ENCODE results near the gene FBP2. TPM values are rescaled to one million over a fixed set of nuclear protein-coding genes. Genes with fewer than 3 reads are reported as not detected.

The FBP2 gene
- total RNA-seq, 4 donors from 2014 or later: not detected

- no peak for ATAC-seq (ENCODE audit: low FRiP score)
- no peak for DNase-seq (ENCODE audit: low spot score)
- TF ChIP-seq, protein P1, sequence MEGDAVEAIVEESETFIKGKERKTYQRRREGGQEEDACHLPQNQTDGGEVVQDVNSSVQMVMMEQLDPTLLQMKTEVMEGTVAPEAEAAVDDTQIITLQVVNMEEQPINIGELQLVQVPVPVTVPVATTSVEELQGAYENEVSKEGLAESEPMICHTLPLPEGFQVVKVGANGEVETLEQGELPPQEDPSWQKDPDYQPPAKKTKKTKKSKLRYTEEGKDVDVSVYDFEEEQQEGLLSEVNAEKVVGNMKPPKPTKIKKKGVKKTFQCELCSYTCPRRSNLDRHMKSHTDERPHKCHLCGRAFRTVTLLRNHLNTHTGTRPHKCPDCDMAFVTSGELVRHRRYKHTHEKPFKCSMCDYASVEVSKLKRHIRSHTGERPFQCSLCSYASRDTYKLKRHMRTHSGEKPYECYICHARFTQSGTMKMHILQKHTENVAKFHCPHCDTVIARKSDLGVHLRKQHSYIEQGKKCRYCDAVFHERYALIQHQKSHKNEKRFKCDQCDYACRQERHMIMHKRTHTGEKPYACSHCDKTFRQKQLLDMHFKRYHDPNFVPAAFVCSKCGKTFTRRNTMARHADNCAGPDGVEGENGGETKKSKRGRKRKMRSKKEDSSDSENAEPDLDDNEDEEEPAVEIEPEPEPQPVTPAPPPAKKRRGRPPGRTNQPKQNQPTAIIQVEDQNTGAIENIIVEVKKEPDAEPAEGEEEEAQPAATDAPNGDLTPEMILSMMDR (IDR thresholded peaks at IDR 0.05): no peak
Measured at GRCh38 chr9:94581728-94582127, 11.9 kb downstream of the FBP2 start.

DNA sequence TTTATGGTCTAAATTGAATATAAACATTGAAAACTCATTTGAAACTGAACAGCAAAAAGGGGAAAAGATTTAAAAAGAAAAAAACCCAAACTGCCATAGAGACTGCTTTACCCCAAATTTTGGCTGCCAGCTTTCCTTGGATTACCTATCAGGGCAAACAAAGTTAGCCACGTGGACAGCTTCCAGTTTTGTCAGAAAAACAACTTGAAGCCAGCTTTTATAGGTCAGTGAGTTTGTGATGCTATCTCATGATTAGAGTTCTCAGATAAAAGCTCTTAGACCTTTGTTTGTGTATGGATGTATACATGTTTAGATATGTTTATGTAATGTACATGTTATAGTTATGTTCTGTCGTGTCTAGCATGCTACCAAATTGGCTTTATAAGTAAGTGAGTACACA lies 16.1 kb downstream of the FBP2 start:
- ATAC-seq (ENCODE audit: low FRiP score) (no peak), DNase-seq (ENCODE audit: low spot score) (no peak)
- TF ChIP-seq, protein P1 (IDR thresholded peaks at IDR 0.05): no peak

DNA sequence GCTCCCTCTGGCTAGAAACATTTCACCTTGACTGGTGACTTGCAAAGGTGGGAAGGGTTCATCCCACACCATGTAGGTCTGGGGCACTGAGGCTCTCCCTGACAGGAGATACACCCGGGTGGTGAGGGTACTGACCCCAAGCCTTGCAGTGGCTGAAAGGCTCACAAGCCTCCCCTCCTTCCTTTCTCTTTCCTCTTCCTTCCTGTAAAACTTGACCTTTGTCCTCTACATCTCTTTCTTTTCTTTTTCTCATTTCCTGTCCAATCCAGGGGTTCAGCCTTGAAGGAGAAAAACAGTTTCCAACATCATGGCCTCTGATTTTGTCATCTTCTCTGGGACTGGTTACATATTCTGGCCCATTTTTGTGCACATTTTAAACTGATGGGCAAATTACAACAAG lies 16.6 kb downstream of the FBP2 start:
- TF ChIP-seq, protein P1 (IDR thresholded peaks at IDR 0.05): no peak
- no peak for DNase-seq (ENCODE audit: low spot score)
- no peak for ATAC-seq (ENCODE audit: low FRiP score)

- no peak for DNase-seq (ENCODE audit: low spot score)
- TF ChIP-seq, protein P1 (IDR thresholded peaks at IDR 0.05): no peak
- no peak for ATAC-seq (ENCODE audit: low FRiP score)
Measured at GRCh38 chr9:94576131-94576530, 17.5 kb downstream of the FBP2 start.

- TF ChIP-seq, protein P1 (IDR thresholded peaks at IDR 0.05): no peak
- ATAC-seq (ENCODE audit: low FRiP score) (no peak), DNase-seq (ENCODE audit: low spot score) (no peak)
Measured at GRCh38 chr9:94568972-94569712, 24.5 kb downstream of the FBP2 start.

DNA sequence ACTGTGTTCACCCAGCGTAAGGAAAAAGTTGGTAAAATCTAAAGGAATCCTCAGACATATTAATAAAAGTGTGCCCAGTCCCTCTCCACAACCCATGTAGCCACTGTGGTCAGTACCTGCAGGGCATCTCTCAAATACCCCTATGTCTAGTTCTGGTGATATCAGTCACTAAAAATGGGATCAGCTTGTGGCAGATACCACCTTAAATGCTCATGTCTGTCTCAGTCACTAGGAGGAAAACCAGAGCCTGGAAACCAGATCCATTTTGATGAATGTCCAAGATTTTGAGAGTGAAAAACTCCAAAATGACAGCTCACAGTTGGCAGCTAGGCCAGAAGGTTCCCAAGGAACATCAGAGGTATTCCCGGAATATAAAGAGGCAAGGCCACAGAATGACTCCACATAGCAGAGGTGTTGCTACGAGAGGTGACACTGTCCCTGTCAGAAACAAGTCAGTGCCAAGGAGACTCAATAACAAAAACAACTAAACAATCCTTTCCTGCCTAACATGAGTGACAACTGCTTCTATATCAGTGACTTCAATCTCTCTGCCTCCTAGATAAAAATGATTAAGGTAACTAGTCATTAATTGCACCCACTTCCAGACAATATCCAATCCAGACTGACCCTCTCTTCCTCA lies 25.3 kb downstream of the FBP2 start:
- DNase-seq (ENCODE audit: low spot score): no peak
- ATAC-seq (ENCODE audit: low FRiP score): no peak
- TF ChIP-seq, protein P1 (IDR thresholded peaks at IDR 0.05): no peak

DNA sequence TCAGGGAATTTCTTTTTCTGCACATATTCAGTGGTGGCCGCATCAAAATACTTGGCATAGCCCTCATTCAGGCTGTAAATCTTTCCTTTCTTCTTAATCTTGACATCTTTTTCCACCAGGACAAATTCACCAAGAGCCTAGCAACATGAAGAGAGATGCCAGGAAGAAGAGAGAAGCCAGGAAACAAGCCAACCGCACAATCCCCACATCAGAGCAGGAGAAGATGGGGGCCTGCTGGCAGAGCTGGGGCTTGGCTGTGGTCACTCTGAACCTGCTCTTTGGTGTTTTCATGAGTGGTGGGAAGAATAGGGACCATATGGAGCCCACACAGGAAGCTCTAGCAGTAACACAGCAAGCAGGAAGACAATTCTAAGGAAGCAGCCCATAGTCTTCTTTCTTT lies 26.4 kb downstream of the FBP2 start:
- ATAC-seq (ENCODE audit: low FRiP score): no peak

More for the DNA sequence above, 26.4 kb downstream of the FBP2 start:
- TF ChIP-seq, protein P1 (IDR thresholded peaks at IDR 0.05): no peak
- no peak for DNase-seq (ENCODE audit: low spot score)

Data from omental fat pad (tissue), 4 donors.